GM03348 (cell line): Measurements from ENCODE around the gene LANCL3.
"Not testable (repeated sequence)": the region's sequence is repeated elsewhere in the genome, so short reads cannot be mapped to it uniquely, and the experiment has no call there.

Experiments used
- DNase-seq: peaks from one replicate; pipeline ENCODE4 v3.0.0; 2012; ENCODE audit warnings: low spot score

LANCL3 gene

GRCh38 chrX:37613933-37614332, 42.5 kb downstream of the LANCL3 start:
- no peak for DNase-seq

- DNase-seq: no peak
These were observed 56.1 kb downstream of the LANCL3 start for GRCh38 chrX:37627602-37628001.

- no peak for DNase-seq
These were observed 66.6 kb downstream of the LANCL3 start for GRCh38 chrX:37638047-37638446.

- no peak for DNase-seq
These were observed 68.7 kb downstream of the LANCL3 start for GRCh38 chrX:37640142-37640541.

GRCh38 chrX:37641859-37642258, 70.4 kb downstream of the LANCL3 start:
- no peak for DNase-seq

GRCh38 chrX:37644381-37645305, 73.2 kb downstream of the LANCL3 start:
- DNase-seq: no peak

- DNase-seq: no peak
These were observed 74.8 kb downstream of the LANCL3 start for GRCh38 chrX:37646254-37646653.

- not testable (repeated sequence) for DNase-seq
These were observed 79.4 kb downstream of the LANCL3 start for GRCh38 chrX:37650879-37651278.

- no peak for DNase-seq
These were observed 80.5 kb downstream of the LANCL3 start for GRCh38 chrX:37651921-37652452.

- no peak for DNase-seq
These were observed 81.2 kb downstream of the LANCL3 start for GRCh38 chrX:37652589-37653231.

GRCh38 chrX:37653397-37654085, 82.1 kb downstream of the LANCL3 start:
- DNase-seq: no peak

GRCh38 chrX:37658343-37659030, 87.0 kb downstream of the LANCL3 start:
- DNase-seq: no peak

- no peak for DNase-seq
These were observed 87.6 kb downstream of the LANCL3 start for GRCh38 chrX:37659047-37659446.

GRCh38 chrX:37662181-37662580, 90.7 kb downstream of the LANCL3 start:
- no peak for DNase-seq

- DNase-seq: no peak
These were observed 95.1 kb downstream of the LANCL3 start for GRCh38 chrX:37666516-37666915.

- DNase-seq: no peak
These were observed 95.7 kb downstream of the LANCL3 start for GRCh38 chrX:37667141-37667540.

- DNase-seq: no peak
These were observed 101.1 kb downstream of the LANCL3 start for GRCh38 chrX:37672563-37672962.

- no peak for DNase-seq
These were observed 105.3 kb downstream of the LANCL3 start for GRCh38 chrX:37676811-37677210.

GRCh38 chrX:37677243-37677642, 105.8 kb downstream of the LANCL3 start:
- no peak for DNase-seq

- no peak for DNase-seq
These were observed 106.3 kb downstream of the LANCL3 start for GRCh38 chrX:37677765-37678164.

GRCh38 chrX:37678574-37678973, 107.1 kb downstream of the LANCL3 start:
- no peak for DNase-seq

- no peak for DNase-seq
These were observed 107.8 kb downstream of the LANCL3 start for GRCh38 chrX:37679230-37679629.
